DND-41 (cell line): ENCODE data around the gene PRXL2B.

Experiments
- EZH2 ChIP-seq: IDR thresholded peaks from 3 replicates; pipeline ENCODE4 v1.6.1; 2012; ENCODE audit warnings: borderline replicate concordance, low read depth, mild to moderate bottlenecking, moderate library complexity, low read length, inconsistent platforms; ENCODE audit not compliant: severe bottlenecking
- TF ChIP-seq, protein P1 (sequence below): IDR thresholded peaks from 2 replicates; pipeline ENCODE4 v1.5.1; 2012; ENCODE audit warnings: borderline replicate concordance, low read length, moderate library complexity, mild to moderate bottlenecking; ENCODE audit not compliant: poor library complexity, severe bottlenecking; ENCODE audit errors: extremely low read depth

DNA sequence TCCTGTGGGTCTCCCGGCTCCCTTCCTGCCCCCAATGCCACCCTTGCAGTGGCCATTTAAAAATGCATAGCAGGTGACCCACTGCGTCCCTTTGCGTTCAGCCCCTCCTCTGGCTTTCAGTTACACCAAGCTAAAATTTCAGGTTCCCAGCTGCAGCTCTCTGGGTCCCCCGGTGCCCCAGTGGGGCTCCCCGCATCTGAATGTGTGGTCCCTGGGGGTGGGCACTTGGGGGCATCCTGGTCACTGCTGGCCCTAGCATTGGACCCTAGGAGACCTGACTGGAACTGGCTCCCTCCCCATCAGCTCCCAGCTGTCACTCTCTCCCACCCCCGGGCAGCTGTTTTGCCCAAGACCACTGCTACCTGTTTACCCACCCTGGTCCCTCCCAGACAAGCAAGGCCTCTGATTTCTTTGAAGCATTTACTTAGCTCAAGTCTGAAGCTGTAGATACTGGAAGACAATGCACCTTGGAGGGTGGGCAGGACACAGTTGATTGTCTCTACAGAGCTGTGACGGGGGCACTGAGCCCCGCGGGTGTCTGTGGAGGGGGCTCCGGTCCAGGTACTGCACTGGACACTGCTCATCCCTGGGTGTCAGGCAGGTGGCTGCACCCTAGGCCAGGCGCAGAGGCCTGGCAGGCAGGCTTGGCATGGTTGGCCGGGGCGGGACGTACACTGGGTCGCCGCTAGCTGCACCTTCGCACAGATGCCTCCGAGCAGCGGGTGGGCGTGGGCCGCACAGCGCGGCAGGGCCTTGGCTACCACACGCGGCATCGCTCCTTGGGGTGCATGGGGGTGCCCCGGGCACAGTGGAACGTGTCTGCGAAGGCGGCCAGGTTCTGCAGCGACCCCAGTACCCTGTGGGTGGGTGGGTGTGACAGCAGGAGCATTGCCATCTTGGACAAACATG lies 3.9 kb downstream of the PRXL2B start:
- TF ChIP-seq, protein P1, sequence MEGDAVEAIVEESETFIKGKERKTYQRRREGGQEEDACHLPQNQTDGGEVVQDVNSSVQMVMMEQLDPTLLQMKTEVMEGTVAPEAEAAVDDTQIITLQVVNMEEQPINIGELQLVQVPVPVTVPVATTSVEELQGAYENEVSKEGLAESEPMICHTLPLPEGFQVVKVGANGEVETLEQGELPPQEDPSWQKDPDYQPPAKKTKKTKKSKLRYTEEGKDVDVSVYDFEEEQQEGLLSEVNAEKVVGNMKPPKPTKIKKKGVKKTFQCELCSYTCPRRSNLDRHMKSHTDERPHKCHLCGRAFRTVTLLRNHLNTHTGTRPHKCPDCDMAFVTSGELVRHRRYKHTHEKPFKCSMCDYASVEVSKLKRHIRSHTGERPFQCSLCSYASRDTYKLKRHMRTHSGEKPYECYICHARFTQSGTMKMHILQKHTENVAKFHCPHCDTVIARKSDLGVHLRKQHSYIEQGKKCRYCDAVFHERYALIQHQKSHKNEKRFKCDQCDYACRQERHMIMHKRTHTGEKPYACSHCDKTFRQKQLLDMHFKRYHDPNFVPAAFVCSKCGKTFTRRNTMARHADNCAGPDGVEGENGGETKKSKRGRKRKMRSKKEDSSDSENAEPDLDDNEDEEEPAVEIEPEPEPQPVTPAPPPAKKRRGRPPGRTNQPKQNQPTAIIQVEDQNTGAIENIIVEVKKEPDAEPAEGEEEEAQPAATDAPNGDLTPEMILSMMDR, result no peak
- TF ChIP-seq EZH2, result no peak
